Activated CD4-positive, alpha-beta memory T cell treated with anti-CD3 and anti-CD28 coated beads, Interleukin-2, amount 10 ng/mL, durations not matched to agents 7 days and 5 days (primary cell): Measurements from ENCODE around the gene TCF7L1. TPM values are rescaled to one million over a fixed set of nuclear protein-coding genes. Genes with fewer than 3 reads are reported as not detected.

ENCODE experiments used
- CTCF ChIA-PET: fragments of 350-600 bp; sonication (Branson Sonifier 250); formaldehyde crosslinking; loops from one replicate; lab custom pipeline; 2021; ENCODE audit warnings: antibody characterized with exemption, inconsistent platforms; lab: Charles Lee
- POLR2A ChIA-PET: fragments of 350-600 bp; sonication (Branson Sonifier 250); formaldehyde crosslinking; loops from one replicate; lab custom pipeline; 2021; ENCODE audit warnings: antibody characterized with exemption; lab: Charles Lee
- DNase-seq: peaks from one replicate; pipeline ENCODE4 v3.0.0-alpha.2; 2020
- H3K27ac Mint-ChIP-seq: one replicate; pipeline ENCODE4 v1.8.0; 2021; ENCODE audit warnings: mild to moderate bottlenecking, mixed read lengths
- H3K27me3 Mint-ChIP-seq: one replicate; pipeline ENCODE4 v1.8.0; 2021; ENCODE audit warnings: mixed read lengths
- H3K36me3 Mint-ChIP-seq: one replicate; pipeline ENCODE4 v1.8.0; 2021; ENCODE audit warnings: low read depth, mixed read lengths
- H3K4me1 Mint-ChIP-seq: one replicate; pipeline ENCODE4 v1.8.0; 2021; ENCODE audit warnings: mixed read lengths
- H3K4me3 Mint-ChIP-seq: one replicate; pipeline ENCODE4 v1.8.0; 2021; ENCODE audit warnings: mild to moderate bottlenecking, mixed read lengths
- H3K9me3 Mint-ChIP-seq: one replicate; pipeline ENCODE4 v1.8.0; 2021; ENCODE audit warnings: mixed read lengths
- total RNA-seq, 2 experiments: library from RNA; stranded (reverse); gene quantifications; one replicate each; pipeline ENCODE4 v1.2.3, GENCODE V29; 2021

Gene TCF7L1
- total RNA-seq, 2 experiments from 2014 or later: 0.08 TPM; not detected in 1

DNA sequence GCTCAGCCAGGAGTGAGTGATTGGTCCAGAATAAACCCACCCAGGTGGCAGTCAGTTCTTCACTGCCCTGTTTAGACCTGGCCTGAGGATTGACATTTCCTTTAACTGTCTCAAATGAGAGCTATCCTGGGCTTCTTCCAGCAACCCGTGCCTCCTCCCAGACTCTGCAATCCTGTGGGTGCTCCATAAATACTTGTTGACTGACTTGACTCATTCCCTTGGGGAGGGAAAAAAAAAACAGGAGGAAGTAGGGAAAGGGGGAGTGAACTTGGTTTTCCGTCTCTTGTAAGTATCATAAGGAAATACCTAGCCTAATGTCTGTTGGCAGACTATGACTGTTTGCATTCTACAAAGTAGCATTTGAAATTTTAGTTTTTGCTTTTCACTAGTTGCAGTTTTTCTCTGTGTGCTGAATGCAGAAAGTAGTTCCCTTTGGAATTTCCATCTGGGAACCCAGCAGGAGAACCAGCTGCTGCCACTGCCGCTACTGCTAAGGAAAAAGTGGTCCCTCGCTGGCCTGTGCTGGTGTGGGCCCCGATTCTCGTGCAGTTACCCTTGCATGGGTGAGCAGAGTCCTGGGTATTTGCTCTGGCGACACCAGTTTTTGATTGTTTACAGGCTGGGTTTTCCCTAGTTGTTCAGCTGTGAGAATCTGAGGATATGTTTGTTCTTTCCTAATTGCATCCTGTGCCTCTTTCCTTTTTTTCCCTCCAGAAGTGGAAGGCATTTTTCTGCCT, 115.7 kb downstream of the TCF7L1 start:
- Mint-ChIP-seq H3K4me3 (no peak overlapping the region), H3K36me3 (no peaks in the 10 kb centered on the region), H3K9me3 (no peaks in the 10 kb centered on the region), H3K27ac (no peak overlapping the region), H3K27me3 (peaks cover 13% of the 10 kb centered on the region), H3K4me1 (no peaks in the 10 kb centered on the region)
- ChIA-PET CTCF (no interaction called here), POLR2A (no interaction called here)
- no peak for DNase-seq

DNA sequence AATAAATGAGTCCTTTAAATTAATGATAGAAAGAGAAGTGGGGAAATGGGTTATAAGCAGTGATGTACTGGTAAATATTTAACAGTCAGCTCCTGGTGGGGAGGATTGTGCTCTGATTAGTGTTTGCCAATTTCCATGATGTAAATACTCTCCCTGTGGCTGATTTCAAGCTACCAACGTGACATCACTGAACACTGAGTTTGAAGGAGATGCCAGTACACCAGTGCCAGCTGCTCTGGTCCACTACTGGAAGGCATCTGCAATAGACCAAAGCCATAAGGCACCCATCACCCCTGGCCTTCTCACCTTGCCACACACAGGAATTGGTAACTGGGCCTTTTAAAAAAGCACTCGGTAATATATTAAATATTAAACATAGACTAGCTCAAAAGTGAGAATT, 116.9 kb downstream of the TCF7L1 start:
- CTCF ChIA-PET: no interaction called here
- Mint-ChIP-seq H3K4me3 (no peak overlapping the region), H3K9me3 (no peaks in the 10 kb centered on the region), H3K36me3 (no peaks in the 10 kb centered on the region), H3K27ac (no peak overlapping the region), H3K27me3 (peaks cover 6% of the 10 kb centered on the region), H3K4me1 (no peaks in the 10 kb centered on the region)
- POLR2A ChIA-PET: no interaction called here
- no peak for DNase-seq

DNA sequence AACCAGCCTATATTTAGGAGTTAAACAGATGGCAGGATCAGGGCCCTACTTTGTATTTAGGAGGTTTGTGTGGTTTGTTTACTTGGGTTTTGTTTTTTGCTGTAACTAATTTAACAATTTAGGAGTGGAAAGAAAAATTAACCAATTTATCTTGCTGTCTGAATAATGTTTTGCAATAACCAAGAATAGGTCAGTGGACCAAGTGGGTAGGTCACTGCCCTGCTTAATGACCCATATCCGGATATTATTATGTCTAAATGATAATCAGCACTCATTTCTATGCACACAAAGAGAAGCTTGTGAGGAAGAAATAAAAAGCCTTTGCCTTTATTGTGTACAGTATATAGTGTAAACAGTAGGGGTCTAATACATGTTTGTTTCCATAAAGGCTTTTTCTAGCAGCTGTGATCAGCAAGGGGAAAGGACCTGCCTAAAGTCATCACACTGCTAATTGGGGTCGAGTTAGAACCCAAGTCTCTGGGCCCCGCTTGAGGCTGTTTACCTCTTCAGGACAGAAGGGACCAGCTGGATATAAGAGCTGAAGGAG, 118.0 kb downstream of the TCF7L1 start:
- no peaks in the 10 kb centered on the region for H3K9me3 Mint-ChIP-seq
- H3K4me1 Mint-ChIP-seq: no peaks in the 10 kb centered on the region
- H3K4me3 Mint-ChIP-seq: no peak overlapping the region
- CTCF ChIA-PET: no interaction called here
- H3K36me3 Mint-ChIP-seq: no peaks in the 10 kb centered on the region
- POLR2A ChIA-PET: no interaction called here
- no peak for DNase-seq
- H3K27me3 Mint-ChIP-seq: peaks cover 3% of the 10 kb centered on the region
- no peak overlapping the region for H3K27ac Mint-ChIP-seq

DNA sequence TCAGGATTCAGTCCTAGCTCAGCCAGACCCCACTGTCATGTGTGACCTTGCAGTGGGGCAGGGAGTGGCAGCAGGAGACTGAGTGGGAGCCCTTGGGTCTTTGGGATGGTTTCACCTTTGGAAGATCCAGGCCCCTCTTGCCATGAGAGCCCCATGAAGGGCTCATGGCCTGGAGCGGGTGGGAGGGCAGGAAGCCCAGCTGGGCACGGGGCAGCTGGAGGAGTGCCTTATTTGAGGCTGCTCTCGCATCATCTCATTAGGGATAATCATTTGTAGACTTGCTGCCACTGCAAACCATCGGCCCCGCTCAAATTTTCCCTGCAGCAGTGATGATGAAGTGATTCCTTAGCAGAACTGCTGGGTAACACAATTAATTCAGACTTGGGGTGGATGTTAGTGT, 120.7 kb downstream of the TCF7L1 start:
- H3K9me3 Mint-ChIP-seq: no peaks in the 10 kb centered on the region
- no peak overlapping the region for H3K27ac Mint-ChIP-seq
- H3K4me1 Mint-ChIP-seq: no peaks in the 10 kb centered on the region
- CTCF ChIA-PET: no interaction called here
- POLR2A ChIA-PET: no interaction called here
- no peaks in the 10 kb centered on the region for H3K36me3 Mint-ChIP-seq
- no peaks in the 10 kb centered on the region for H3K27me3 Mint-ChIP-seq
- no peak for DNase-seq
- no peak overlapping the region for H3K4me3 Mint-ChIP-seq

DNA sequence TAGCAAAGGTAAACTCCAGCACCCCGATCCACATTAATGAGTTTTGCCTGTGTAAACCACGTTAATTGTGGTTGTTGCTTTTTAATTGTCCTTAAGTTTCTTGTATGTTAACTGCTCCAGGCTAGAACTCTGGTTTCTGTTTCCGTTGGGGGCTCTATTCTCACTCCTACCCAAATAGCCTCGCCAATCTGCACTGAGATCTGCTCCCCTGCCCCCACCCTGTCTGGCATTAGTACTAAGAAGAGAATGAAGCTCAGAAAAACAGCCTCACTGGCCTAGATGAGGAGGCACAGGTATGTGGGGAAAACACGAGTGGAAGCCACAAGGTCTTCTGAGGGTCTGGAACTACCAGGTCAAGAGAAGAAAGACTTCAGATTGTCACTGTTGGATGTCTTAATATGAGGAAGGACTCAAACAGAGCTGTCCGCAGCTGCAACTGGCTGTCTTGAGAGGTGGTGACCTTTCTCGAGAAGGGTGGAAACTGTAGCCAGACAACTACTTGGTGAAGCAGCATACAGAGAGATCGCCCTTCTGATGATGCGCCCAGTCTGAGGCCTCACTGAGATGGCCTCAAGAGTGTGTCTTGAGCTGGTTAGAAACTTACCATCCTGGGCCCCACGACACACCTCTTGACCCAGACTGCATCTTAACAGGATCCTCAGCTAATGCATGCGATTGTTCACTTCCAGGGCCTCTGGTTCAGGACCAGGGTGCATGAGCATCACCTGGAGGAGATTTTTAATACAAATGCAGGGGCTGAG, 121.5 kb downstream of the TCF7L1 start:
- ChIA-PET CTCF (no interaction called here), POLR2A (no interaction called here)
- H3K36me3 Mint-ChIP-seq: no peaks in the 10 kb centered on the region

DNA sequence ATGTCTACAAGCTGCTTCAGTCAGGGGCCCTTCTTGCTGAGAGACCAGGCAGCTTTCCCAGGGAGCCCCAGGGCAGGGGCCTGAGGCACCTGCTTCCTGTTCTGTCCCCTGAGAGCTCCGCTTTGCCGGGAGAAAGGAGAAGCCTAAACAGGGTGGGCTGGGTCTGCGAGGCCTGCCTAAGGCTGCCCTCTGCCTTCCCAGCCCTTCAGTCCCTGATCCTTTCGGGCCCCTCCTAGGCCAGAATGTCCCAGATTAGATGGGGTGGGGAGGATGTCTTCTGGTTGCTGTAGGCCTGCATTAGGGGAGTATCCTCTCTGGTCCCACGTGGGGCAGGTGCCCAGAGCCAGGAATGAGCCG, 122.2 kb downstream of the TCF7L1 start:
- Mint-ChIP-seq H3K36me3 (no peaks in the 10 kb centered on the region), H3K4me1 (no peaks in the 10 kb centered on the region), H3K9me3 (no peaks in the 10 kb centered on the region), H3K4me3 (no peak overlapping the region), H3K27me3 (no peaks in the 10 kb centered on the region), H3K27ac (no peak overlapping the region)
- DNase-seq: no peak
- POLR2A ChIA-PET: no interaction called here
- CTCF ChIA-PET: no interaction called here

More for the DNA sequence above, 121.5 kb downstream of the TCF7L1 start:
- DNase-seq: no peak
- Mint-ChIP-seq H3K9me3 (no peaks in the 10 kb centered on the region), H3K4me3 (no peak overlapping the region), H3K4me1 (no peaks in the 10 kb centered on the region), H3K27me3 (no peaks in the 10 kb centered on the region), H3K27ac (no peak overlapping the region)

DNA sequence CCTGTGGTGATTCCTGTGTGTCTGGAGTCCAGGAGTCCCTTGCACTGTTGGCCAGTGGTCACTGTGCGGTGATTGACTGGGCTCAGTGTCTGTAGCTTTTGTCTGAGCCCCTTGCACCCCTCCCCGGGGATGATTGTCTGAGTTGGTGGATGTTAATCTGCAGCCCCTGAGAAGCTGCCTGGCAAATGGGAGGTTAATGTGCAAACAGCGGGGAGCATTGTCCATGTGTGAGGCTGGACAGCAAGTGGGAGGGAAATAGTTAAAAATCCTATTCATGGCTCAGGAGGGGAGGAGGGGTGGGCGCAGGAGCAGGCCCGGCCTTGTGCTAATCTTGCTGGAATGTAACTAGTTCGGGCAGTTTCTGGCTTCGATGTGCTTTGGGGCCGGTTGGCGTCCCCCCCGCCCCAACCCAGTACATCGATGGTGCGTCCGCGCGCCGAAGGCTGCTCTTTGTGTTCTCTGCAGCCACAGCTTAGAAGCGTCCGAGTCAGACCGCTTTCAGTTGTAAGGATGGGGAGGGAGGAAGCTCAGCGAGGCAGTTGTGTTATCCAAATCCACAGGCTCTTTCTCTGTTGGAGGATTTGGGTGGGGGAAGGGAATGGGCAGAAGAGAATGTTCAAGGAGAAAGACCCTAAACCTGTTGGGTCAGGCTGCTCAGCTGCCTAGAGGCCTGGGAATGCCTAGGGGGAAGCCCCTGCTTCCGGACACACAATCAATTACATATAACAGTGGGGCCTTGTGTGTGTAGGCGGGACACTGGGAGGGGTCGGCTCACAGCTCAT, 122.8 kb downstream of the TCF7L1 start:
- CTCF ChIA-PET: interaction anchor here (0.5 to 2.7 kb wide), 4 partner anchors 9 to 241 kb away, joined by 3 to 10 read pairs (median 5); no protein-coding TSS in a partner anchor
- no peak for DNase-seq
- H3K36me3 Mint-ChIP-seq: no peaks in the 10 kb centered on the region
- POLR2A ChIA-PET: no interaction called here
- no peaks in the 10 kb centered on the region for H3K9me3 Mint-ChIP-seq
- H3K27me3 Mint-ChIP-seq: no peaks in the 10 kb centered on the region
- H3K27ac Mint-ChIP-seq: no peak overlapping the region
- H3K4me1 Mint-ChIP-seq: no peaks in the 10 kb centered on the region
- no peak overlapping the region for H3K4me3 Mint-ChIP-seq

DNA sequence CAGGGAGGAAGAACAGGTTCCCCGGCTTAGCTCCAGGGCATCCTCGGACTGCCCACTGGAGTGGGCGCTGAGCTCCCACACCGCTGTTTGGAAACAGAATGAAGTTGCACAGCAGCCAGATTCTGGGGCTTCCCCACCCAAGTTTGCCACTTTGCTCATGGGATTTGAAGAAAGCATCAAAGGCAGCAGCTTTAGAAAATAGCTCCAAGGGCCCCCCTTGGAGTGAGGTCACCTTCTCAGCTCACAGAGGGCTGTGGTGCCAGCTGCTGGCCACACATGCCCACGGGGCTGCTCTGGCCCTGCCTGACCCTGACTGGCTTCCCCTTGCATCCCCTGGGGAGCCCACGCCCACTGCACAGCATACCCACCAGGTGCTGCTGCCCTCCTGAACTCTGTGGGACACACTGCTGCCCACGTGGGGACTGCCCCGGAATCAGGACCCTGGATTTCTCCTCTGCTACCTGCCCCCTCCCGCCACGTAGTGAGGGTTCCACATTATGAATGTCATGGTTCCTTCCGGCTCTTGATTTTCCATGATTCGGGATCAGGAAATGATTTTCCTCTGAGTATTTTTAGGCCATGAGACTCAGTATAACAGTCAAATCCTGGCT, 124.3 kb downstream of the TCF7L1 start:
- no peak overlapping the region for H3K27ac Mint-ChIP-seq
- DNase-seq: no peak
- H3K4me3 Mint-ChIP-seq: no peak overlapping the region
- ChIA-PET CTCF (interaction anchor here (1.4 to 2.7 kb wide), 3 partner anchors 8 to 41 kb away, joined by 4 to 10 read pairs (median 7); no protein-coding TSS in a partner anchor), POLR2A (no interaction called here)
- H3K4me1 Mint-ChIP-seq: no peaks in the 10 kb centered on the region
- H3K27me3 Mint-ChIP-seq: no peaks in the 10 kb centered on the region
- H3K36me3 Mint-ChIP-seq: no peaks in the 10 kb centered on the region
- no peaks in the 10 kb centered on the region for H3K9me3 Mint-ChIP-seq

DNA sequence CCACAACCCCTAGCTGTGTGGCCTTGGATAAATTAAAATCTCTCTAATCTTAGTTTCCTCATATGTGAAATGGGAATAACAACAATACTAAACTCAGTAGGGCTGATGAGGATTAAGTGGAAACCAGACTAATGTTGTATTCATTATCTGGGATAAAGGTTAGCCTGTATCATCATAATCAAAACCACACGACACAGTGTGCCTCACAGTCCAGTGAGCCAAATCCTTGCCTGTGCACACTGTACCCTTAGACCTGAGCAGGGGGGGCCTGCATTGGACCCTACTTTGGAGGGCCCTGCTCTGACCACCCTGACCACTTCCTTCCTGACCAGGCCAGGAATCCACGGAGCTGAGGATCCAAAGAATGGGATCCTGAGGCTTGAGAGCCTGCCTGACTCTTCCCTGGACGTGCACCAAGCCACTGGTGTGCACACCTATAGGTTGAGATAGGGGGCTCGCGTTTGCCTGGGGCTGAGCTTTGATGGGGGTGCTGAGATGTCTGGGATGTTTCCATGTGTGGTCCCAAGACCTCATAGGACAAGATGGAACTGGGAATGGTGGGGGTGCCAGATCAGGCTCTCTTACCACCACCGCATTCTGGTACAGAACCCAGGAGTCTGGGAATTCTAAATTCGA, 124.9 kb downstream of the TCF7L1 start:
- H3K27me3 Mint-ChIP-seq: peaks cover 2% of the 10 kb centered on the region
- DNase-seq: no peak
- no peaks in the 10 kb centered on the region for H3K36me3 Mint-ChIP-seq
- H3K9me3 Mint-ChIP-seq: no peaks in the 10 kb centered on the region
- no peak overlapping the region for H3K4me3 Mint-ChIP-seq
- ChIA-PET POLR2A (no interaction called here), CTCF (interaction anchor here (1.4 to 2.7 kb wide), 2 partner anchors 11 to 40 kb away, joined by 4 to 10 read pairs; no protein-coding TSS in a partner anchor)
- no peak overlapping the region for H3K27ac Mint-ChIP-seq
- H3K4me1 Mint-ChIP-seq: no peaks in the 10 kb centered on the region

DNA sequence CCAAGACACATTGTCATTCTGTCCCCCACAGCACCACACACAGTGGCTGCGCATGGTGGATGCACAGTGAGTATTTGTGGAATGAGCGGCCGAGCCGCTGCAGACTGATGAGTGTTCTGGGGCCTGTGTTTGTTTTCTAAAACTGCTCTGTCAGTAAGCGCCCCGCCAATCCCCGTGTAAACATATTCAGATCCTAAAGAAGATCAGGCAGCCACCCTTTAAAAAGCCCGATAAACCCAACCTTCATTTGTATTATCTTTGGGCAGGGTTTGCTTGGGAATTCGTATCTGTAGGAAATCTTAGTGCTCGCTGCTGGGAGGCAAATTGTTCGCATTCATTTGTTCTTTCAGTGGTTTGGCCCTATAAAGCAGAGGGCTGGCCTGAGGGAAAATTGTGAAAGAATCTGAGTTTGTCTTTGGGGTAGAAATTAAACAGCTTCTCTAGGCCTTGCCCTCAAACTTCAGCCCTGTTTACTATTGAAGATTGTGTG, 126.0 kb downstream of the TCF7L1 start:
- POLR2A ChIA-PET: no interaction called here
- no peaks in the 10 kb centered on the region for H3K36me3 Mint-ChIP-seq
- no peaks in the 10 kb centered on the region for H3K4me1 Mint-ChIP-seq
- peaks cover 8% of the 10 kb centered on the region for H3K27me3 Mint-ChIP-seq
- no peak overlapping the region for H3K27ac Mint-ChIP-seq
- H3K4me3 Mint-ChIP-seq: no peak overlapping the region
- CTCF ChIA-PET: no interaction called here
- no peak for DNase-seq
- no peaks in the 10 kb centered on the region for H3K9me3 Mint-ChIP-seq

DNA sequence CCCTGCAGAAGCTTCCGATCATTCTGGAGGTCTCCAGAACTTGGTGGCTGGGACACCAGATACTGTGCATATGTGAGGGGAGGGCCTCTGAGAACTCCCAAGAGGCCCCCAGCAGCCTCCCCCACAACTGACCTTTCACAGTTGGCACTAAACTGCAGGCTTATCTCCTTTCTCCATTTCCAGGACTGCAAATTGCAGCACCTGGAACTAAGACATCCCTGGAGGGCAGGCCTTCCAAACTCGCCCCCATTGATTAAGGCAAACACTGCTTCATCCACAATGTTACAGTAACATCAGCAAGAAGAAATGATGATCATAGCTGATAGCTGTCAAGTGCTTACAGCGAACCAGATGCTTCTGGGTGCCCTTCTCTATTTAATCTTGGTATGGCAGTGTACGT, 126.7 kb downstream of the TCF7L1 start:
- POLR2A ChIA-PET: no interaction called here
- Mint-ChIP-seq H3K36me3 (no peaks in the 10 kb centered on the region), H3K4me3 (no peak overlapping the region), H3K4me1 (no peaks in the 10 kb centered on the region), H3K27me3 (peaks cover 8% of the 10 kb centered on the region), H3K9me3 (no peaks in the 10 kb centered on the region), H3K27ac (no peak overlapping the region)
- CTCF ChIA-PET: interaction anchor here (1.6 kb wide), 1 partner anchor 40 kb away, joined by 4 read pairs; no protein-coding TSS in a partner anchor
- no peak for DNase-seq

DNA sequence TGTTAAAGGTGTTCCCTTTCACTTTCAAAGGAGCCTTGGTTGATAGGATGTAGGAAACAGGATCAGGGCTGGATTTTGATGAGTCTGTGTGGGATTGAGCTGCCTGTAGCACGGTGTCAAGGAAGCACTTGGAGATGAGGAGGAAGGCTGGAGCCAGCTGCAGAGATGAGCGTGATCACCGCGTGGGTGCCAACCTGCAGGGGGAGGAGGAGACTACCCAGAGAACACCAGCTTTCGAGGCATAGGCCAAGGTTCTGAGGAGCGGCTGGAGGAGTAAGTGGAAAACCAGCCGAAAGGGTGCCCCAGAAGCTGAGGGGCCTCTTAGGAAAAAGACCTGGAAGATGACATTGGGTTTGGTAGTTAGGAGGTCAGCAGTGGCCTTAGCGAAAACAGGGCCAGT, 130.4 kb downstream of the TCF7L1 start:
- no peaks in the 10 kb centered on the region for H3K9me3 Mint-ChIP-seq
- H3K27ac Mint-ChIP-seq: no peak overlapping the region
- no peak for DNase-seq
- no peak overlapping the region for H3K4me3 Mint-ChIP-seq
- no peaks in the 10 kb centered on the region for H3K36me3 Mint-ChIP-seq
- H3K27me3 Mint-ChIP-seq: peaks cover 11% of the 10 kb centered on the region
- H3K4me1 Mint-ChIP-seq: peaks cover 3% of the 10 kb centered on the region
- POLR2A ChIA-PET: no interaction called here
- CTCF ChIA-PET: no interaction called here
